Epithelial cell of esophagus (primary cell): ENCODE measurements around the gene POLR2A.

ENCODE experiments used
- DNase-seq: peaks from one replicate; pipeline ENCODE4 v3.0.0; 2010; ENCODE audit warnings: low read depth
- H3K4me3 ChIP-seq: 2 replicates; pipeline ENCODE4 v1.5.1; 2011; ENCODE audit warnings: mild to moderate bottlenecking, low read length, control low read depth
- TF ChIP-seq, protein P1 (sequence below): IDR thresholded peaks from 2 replicates; pipeline ENCODE4 v1.5.1; 2011; ENCODE audit warnings: low read depth, mild to moderate bottlenecking, low read length, control low read depth, inconsistent platforms; ENCODE audit not compliant: insufficient read depth; ENCODE audit errors: missing control alignments

The POLR2A gene

DNA sequence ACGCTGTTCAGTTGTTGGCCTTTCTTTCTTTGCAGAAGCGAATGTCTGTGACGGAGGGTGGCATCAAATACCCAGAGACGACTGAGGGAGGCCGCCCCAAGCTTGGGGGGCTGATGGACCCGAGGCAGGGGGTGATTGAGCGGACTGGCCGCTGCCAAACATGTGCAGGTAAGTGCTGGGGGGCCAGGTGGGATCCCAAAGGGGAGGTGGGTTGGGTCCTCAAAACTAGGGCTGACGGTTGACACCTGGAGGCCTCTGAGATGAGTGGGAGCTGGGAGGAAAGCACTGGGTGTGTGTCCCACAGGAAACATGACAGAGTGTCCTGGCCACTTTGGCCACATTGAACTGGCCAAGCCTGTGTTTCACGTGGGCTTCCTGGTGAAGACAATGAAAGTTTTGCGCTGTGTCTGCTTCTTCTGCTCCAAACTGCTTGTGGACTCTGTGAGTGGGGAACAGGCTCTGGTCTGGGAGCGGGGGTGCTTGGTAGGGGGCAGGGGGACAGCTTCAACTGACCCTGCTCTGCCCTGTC, 11.8 kb downstream of the POLR2A start:
- TF ChIP-seq, protein P1, sequence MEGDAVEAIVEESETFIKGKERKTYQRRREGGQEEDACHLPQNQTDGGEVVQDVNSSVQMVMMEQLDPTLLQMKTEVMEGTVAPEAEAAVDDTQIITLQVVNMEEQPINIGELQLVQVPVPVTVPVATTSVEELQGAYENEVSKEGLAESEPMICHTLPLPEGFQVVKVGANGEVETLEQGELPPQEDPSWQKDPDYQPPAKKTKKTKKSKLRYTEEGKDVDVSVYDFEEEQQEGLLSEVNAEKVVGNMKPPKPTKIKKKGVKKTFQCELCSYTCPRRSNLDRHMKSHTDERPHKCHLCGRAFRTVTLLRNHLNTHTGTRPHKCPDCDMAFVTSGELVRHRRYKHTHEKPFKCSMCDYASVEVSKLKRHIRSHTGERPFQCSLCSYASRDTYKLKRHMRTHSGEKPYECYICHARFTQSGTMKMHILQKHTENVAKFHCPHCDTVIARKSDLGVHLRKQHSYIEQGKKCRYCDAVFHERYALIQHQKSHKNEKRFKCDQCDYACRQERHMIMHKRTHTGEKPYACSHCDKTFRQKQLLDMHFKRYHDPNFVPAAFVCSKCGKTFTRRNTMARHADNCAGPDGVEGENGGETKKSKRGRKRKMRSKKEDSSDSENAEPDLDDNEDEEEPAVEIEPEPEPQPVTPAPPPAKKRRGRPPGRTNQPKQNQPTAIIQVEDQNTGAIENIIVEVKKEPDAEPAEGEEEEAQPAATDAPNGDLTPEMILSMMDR: no peak
- no peak overlapping the region for H3K4me3 ChIP-seq

GRCh38 chr17:7496470-7497183, 12.5 kb downstream of the POLR2A start:
- TF ChIP-seq, protein P1: no peak
- H3K4me3 ChIP-seq: no peak overlapping the region
- DNase-seq: no peak

More for the DNA sequence above, 11.8 kb downstream of the POLR2A start:
- no peak for DNase-seq

DNA sequence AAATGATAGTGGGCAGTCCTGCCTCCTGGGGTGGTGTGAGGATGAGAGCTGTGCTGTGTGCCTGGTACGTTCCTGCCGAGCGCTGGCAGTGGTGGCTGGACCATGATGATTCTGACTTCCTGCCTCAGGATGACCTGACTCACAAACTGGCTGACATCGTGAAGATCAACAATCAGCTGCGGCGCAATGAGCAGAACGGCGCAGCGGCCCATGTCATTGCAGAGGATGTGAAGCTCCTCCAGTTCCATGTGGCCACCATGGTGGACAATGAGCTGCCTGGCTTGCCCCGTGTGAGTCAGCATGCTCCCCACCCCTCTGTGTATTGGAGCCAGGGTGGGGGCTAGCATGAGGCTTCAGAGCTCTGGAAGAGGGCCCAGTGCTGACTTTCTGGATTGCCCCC, 13.1 kb downstream of the POLR2A start:
- DNase-seq: no peak
- TF ChIP-seq, protein P1: no peak
- H3K4me3 ChIP-seq: no peak overlapping the region

DNA sequence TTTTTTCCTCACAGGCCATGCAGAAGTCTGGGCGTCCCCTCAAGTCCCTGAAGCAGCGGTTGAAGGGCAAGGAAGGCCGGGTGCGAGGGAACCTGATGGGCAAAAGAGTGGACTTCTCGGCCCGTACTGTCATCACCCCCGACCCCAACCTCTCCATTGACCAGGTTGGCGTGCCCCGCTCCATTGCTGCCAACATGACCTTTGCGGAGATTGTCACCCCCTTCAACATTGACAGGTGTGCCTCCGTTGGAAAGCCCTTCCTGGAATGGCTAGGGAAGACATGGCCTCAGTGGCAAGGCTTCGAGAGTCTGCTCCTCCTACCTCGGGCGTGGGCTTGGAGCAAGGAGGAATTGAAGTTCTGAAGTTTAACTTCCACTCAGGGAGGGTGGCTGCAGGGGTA, 13.5 kb downstream of the POLR2A start:
- no peak overlapping the region for H3K4me3 ChIP-seq
- DNase-seq: no peak
- TF ChIP-seq, protein P1: no peak

- no peak overlapping the region for H3K4me3 ChIP-seq
- TF ChIP-seq, protein P1: no peak
- DNase-seq: no peak
These were observed 15.0 kb downstream of the POLR2A start for GRCh38 chr17:7499161-7499560.

- TF ChIP-seq, protein P1: no peak
- no peak for DNase-seq
- no peak overlapping the region for H3K4me3 ChIP-seq
These were observed 17.6 kb downstream of the POLR2A start for GRCh38 chr17:7501729-7502128.
